Astrocyte of the spinal cord (primary cell): Measurements from ENCODE around the gene ABR.

Experiments
- DNase-seq: peaks from one replicate; pipeline ENCODE4 v3.0.0; 2011; ENCODE audit warnings: low read depth, low spot score
- H3K4me3 ChIP-seq: 2 replicates; pipeline ENCODE4 v1.5.1; 2011; ENCODE audit warnings: low read depth, mild to moderate bottlenecking, low read length, moderate library complexity
- in situ Hi-C: cut with HindIII; loops from 2 replicates; pipeline ENCODE4 v1.10.0; 2017; ENCODE audit warnings: low sequenced_read_pairs
- TF ChIP-seq, protein P1 (sequence below): IDR thresholded peaks from 2 replicates; pipeline ENCODE4 v1.5.1; 2012; ENCODE audit warnings: low read depth, mild to moderate bottlenecking, low read length, inconsistent platforms

ABR gene

GRCh38 chr17:1174263-1174880 is 5.4 kb downstream of the ABR start:
- DNase-seq: no peak
- in situ Hi-C loops: no loop called here
- H3K4me3 ChIP-seq: no peak overlapping the region
- TF ChIP-seq, protein P1, sequence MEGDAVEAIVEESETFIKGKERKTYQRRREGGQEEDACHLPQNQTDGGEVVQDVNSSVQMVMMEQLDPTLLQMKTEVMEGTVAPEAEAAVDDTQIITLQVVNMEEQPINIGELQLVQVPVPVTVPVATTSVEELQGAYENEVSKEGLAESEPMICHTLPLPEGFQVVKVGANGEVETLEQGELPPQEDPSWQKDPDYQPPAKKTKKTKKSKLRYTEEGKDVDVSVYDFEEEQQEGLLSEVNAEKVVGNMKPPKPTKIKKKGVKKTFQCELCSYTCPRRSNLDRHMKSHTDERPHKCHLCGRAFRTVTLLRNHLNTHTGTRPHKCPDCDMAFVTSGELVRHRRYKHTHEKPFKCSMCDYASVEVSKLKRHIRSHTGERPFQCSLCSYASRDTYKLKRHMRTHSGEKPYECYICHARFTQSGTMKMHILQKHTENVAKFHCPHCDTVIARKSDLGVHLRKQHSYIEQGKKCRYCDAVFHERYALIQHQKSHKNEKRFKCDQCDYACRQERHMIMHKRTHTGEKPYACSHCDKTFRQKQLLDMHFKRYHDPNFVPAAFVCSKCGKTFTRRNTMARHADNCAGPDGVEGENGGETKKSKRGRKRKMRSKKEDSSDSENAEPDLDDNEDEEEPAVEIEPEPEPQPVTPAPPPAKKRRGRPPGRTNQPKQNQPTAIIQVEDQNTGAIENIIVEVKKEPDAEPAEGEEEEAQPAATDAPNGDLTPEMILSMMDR: no peak

- no peak overlapping the region for H3K4me3 ChIP-seq
- in situ Hi-C loops: no loop called here
- no peak for DNase-seq
- TF ChIP-seq, protein P1: no peak
Observed at GRCh38 chr17:1173432-1174262, 6.1 kb downstream of the ABR start.

- TF ChIP-seq, protein P1: no peak
- no peak overlapping the region for H3K4me3 ChIP-seq
- in situ Hi-C loops: no loop called here
- DNase-seq: no peak
Observed at GRCh38 chr17:1171953-1172352, 7.8 kb downstream of the ABR start.

GRCh38 chr17:1170739-1171138 is 9.0 kb downstream of the ABR start:
- TF ChIP-seq, protein P1: peak; percentile 16
- DNase-seq: no peak
- in situ Hi-C loops: no loop called here
- H3K4me3 ChIP-seq: no peak overlapping the region

DNA sequence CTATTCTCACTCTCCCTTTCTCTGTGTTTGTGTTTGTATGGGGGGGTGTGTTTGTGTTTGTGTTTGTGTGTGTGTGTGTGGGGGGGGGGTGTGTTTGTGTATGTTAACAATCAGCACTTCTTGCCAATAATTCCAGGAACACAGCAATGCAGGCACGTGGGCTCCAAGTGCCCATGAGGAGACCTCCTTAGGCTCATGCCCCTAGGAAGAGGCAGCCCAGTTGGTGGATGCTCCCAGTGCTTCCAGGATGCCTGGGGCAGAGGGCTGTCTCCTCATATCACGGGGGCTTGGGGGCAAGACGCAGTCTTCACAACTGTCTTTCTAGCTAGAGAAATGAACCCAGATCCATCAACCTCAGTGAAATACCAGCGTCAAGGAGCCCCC is 9.9 kb downstream of the ABR start:
- in situ Hi-C loops: no loop called here
- no peak overlapping the region for H3K4me3 ChIP-seq
- DNase-seq: no peak
- TF ChIP-seq, protein P1: no peak

DNA sequence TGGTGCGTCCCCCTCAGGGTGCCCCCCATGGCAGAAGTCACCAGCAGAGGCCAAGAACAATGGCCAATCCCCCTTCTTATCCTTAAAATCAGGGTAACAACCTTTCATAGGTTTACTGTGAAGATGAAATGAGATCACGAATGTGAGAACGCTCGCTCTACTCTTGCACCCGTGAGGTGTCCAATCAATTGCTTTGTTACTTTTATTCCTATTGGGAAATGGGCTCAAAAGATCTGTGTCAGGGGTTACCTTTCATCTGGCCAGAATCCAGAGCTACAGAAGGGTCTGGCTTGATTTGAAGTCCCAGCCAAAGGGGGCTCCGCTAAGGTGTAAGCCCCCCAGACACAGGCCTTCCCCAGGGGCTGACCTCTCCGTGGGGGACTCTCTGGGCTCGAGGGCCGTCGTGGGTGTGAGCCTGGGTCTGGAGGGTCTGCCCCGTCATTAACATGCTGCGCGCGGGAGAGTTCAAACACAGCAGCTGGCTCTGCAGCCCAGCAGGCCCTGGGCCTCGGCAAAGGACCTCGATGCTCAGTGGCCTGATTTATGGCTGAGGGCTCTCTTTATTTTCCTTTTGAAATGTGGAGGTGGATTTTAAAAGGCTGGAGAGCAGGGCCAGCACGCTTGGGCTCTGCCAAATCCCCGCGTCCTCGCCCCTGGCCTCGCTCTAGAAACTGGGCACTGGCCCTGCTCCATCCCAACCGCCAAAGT is 10.4 kb downstream of the ABR start:
- TF ChIP-seq, protein P1: no peak
- no peak overlapping the region for H3K4me3 ChIP-seq
- no peak for DNase-seq
- in situ Hi-C loops: no loop called here
